Measurements from ENCODE around the gene NCOA1.
A peak's percentile ranks its signal among the peaks of the same experiment; 100 is the strongest.

- TF ChIP-seq POLR2A (IDR thresholded peaks at IDR 0.05; ENCODE audit: low read depth, low read length): no peak
- TF ChIP-seq CEBPB (IDR thresholded peaks at IDR 0.05; ENCODE audit: borderline replicate concordance in 1 of 2, low read depth in 2 of 2, low read length in 2 of 2): peak in 1 of 2 experiments; percentile 70; a peak in 1 of 4 replicates
- no peak for TF ChIP-seq CTCF (IDR thresholded peaks at IDR 0.05 in 2 of 3, conservative IDR thresholded peaks at IDR 0.05 in 1 of 3; ENCODE audit: control insufficient read depth in 2 of 3, extremely low read depth in 1 of 3, insufficient read depth in 1 of 3, low read depth in 3 of 3, low read length in 3 of 3)
- no peak for TF ChIP-seq SMAD1 (IDR thresholded peaks at IDR 0.05; ENCODE audit: low read depth, partially characterized antibody)
- no peak for TF ChIP-seq ZNF274 (IDR thresholded peaks at IDR 0.05; ENCODE audit: insufficient read depth, insufficient read length)
- TF ChIP-seq SIX5 (IDR thresholded peaks at IDR 0.05; ENCODE audit: low read depth, low read length, severe bottlenecking): no peak
- no peak for TF ChIP-seq CHD2 (IDR thresholded peaks at IDR 0.05; ENCODE audit: borderline replicate concordance, low read depth, low read length)
- TF ChIP-seq EZH2 (IDR thresholded peaks at IDR 0.05; ENCODE audit: borderline replicate concordance, control insufficient read depth, low read depth, low read length): no peak
- no peak for TF ChIP-seq JUND (IDR thresholded peaks at IDR 0.05; ENCODE audit: low read depth, low read length)
- no peak for TF ChIP-seq KDM1A (IDR thresholded peaks at IDR 0.05; ENCODE audit: borderline replicate concordance)
- no peak for TF ChIP-seq NR2F1 (conservative IDR thresholded peaks at IDR 0.05)
- no peak for TF ChIP-seq POLR2AphosphoS5 (IDR thresholded peaks at IDR 0.05; ENCODE audit: low read length)
- TF ChIP-seq TCF7 (IDR thresholded peaks at IDR 0.05; ENCODE audit: borderline replicate concordance): no peak
Observed at GRCh38 chr2:24508878-24509277, 17.8 kb downstream of the NCOA1 start.

Data from GM12878 (cell line).